ENCODE measurements around the gene FLRT1.
A peak's percentile ranks its signal among the peaks of the same experiment; 100 is the strongest.
"Not testable (repeated sequence)": the region's sequence is repeated elsewhere in the genome, so short reads cannot be mapped to it uniquely, and the experiment has no call there.

The FLRT1 gene

DNA sequence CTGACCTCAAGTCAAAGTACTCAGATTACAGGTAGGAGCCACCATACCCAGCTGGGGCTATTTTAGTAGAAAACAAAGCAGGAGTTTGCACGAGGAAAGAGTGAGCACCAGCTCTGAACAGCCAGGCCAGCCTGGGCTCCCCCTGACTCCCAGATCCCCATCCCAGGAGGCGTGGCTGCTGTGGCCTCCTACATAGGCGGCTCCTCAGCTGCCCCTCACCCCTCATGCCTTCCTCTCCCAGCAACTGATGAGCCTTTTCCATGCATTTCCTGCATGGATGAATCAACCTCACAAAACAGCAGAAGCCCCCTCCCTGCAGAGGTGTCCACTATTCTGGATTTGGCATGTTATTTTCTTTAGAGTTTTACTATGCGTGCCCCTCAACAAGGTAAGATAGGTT, 10.5 kb upstream of the FLRT1 start:
- no peak for DNase-seq (ENCODE audit: low read depth)

DNA sequence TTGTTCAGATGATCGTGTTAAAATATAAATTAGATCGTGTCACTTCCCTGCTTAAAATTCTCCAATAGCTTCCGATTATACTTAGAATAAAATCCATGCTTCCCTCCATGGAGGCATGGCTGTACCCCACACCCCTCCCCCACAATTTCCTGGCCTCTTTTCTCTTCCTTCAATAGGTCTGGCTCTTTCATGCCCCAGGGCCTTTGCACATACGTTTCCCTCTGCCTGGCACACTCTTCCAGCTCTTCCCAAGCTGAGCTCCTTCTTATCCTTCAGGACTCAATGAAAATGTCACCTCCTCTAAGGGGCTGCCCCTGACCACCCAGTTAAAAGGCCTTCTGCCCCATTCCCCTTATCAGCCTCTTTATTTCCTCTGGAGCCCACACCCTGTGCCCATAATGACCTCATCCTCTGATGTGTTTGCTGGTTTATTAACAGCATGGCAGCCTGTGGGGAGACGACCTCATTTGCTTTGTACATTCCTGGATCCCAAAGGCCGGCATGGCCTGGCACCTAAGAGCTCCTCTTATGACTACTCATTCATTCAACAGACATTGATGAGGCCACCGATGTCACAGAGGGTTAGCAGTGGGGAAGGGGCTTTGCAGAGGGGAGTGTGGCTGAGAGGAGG, 9.0 kb upstream of the FLRT1 start:
- DNase-seq (ENCODE audit: low read depth), result no peak

DNA sequence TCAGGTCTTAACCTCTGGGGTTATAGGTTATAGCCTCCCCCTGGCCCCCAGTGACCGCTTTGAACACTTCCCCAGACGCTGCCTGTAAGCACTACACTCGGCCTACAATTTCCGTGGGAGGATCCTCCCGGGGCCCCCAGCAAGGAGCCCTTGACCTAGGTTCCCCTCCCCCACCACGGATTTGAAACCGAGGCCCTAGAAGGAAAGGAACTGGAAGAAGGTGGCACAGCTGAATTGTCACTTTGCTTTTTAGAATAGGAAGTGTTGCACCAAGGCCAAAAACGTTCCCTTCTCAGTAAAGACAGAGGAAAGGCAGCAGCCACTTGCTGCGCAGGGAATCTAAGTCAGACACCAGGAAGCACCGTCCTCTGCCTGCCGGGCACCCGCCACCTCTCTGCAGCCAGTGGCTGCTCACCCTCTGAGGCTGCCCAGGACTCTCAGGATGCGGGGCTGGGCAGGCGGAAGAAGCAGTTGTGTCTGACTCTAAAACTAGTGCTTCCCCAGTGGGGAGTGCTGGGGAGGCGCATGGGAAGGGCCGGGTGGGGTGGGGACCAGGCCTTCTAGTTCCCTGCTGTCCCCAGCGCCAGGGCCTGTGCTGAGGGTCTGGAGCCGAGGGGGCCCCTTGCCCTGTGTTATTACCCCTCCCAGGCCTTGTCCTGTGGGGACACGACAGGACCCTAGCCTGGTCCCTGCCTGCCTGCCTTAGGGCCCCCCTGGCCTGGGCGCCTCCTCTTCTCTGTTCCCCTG, 7.9 kb upstream of the FLRT1 start:
- DNase-seq (ENCODE audit: low read depth), result peak; percentile 74

DNA sequence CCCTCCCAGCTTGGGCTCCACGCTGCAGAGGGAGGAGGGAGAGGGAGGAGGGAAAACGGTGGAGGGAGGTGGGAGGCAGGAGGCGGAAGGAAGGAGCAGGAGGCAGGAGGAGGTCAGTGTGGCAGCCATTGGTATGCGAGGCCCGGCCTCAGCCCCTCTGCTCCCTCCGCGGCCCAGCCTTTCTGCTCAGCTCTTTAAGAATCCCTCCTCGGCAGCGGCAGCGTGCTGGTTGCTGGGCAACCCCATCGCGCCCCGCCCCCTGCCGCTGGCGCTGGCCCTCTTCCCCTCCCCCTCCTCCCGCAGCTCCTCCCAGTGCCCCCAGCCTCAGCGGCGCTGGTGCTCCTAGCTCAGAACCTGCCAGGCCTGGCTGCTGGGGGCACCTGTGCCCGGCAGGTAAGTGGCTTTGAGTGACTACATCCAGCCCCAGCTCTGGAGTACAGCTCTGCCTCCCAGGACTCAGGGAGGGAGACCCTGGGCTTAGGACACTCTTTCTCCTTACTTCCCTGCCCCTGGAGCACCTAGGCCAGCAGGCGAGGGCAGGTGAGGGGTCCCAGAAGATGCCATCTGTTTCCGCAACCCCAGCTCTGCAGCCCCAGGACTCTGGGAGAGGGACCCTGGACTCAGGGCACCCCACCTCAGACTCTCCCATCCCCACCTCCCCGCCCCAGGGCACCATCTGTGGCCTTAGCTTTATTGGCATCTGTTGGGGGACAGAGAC, 7.2 kb upstream of the FLRT1 start:
- DNase-seq (ENCODE audit: low read depth), result no peak

DNA sequence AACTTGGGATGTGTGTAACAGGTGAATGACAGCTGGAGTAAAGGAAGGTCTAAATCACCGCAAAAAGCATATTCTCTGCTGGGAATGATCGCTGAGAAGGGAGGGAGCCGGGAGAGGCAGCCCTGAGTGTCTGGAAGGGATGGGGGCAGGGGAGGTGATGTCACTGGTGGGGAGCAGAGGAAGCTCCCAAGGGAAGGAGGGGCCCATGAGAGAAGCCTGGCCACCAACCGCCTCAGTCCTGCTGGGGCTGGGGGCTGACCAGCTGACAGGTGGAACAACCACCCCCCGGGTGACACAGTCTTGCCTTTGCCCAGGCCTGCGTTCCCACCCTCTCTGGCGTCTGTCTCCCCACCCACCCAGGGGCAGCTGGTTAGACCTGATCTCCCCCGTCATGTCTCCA, 6.0 kb upstream of the FLRT1 start:
- DNase-seq (ENCODE audit: low read depth), result no peak

DNA sequence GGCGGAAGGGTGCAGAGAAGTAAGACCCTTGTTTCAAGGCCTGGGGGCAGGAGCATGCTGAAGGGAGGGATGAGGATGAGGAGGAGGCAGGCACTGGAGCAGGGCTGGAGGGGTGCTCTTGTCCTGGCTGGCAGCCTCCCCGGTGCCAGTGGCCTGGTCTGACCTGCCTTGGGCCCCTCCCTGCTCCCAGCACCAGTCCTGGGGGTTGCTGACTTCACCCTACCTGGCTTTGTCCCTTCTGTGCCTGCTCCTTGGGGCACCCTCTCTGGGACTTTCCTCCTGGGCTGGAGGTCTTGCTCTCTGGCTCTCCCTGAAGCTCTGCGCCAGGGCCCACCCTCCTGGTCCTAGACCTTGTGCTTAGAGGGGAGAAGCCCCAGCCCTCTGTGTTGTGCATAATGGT, 4.7 kb upstream of the FLRT1 start:
- DNase-seq (ENCODE audit: low read depth), result no peak

DNA sequence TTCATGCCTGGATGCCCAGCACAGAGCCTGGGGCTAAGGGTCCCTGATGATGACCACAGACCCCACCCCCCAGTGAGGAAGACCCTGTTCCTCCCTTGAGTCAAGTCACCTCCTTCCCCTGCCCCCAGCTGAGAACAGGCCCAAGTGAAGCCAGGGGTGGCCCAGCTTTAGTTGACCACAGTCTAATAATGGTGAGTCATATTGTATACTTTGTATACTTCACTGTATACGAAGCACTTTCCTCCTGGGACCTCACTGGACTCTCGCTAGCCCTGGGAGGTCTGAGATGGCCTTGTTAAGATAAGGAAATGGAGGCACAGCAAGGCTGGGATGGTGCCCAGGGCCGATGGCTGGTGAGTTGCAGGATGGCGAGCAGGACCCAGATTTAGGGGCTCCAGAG, 3.7 kb upstream of the FLRT1 start:
- no peak for DNase-seq (ENCODE audit: low read depth)

DNA sequence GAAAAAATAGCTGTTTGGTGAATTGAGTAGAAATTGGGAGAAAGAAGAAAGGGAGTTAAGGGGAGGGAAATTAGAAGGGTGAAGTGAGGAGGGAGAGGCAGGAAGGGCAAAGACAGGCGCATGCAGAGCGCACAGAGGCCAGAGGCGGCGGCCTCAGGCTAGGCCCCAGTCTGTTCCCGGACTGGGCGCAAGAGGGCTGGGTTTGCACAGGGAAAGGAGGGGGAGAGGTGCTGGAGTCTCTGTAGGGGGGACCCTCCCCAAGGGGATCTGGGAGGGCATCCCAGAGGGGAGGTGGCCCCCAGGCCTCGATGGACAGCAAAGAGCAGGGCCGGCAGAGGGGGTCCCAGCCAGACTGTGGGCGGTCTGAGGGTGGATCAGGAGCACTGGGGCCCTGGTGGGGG, 1.3 kb upstream of the FLRT1 start:
- DNase-seq (ENCODE audit: low read depth), result no peak

DNA sequence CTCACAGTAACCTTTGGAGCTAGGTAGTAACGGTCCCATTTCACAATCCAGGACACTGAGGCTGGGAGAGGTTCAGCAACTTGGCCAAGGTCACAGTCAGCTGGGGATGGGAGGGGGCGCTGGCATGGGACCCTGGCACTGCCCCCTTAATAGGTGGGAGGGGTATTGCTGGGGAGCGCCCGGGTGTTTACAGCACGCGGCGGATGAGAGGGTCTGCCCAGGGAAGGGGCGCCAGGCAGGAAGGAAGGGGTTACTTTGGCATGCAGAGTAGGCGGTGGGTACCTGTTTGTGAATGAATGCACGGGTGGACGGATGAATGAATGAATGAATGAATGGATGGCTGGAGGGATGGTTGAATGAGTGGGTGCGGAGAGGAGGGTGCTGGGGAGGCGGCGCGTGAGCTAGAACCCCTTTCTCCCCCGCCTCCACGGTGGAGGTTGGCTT, 628 bp upstream of the FLRT1 start:
- DNase-seq (ENCODE audit: low read depth), result no peak

DNA sequence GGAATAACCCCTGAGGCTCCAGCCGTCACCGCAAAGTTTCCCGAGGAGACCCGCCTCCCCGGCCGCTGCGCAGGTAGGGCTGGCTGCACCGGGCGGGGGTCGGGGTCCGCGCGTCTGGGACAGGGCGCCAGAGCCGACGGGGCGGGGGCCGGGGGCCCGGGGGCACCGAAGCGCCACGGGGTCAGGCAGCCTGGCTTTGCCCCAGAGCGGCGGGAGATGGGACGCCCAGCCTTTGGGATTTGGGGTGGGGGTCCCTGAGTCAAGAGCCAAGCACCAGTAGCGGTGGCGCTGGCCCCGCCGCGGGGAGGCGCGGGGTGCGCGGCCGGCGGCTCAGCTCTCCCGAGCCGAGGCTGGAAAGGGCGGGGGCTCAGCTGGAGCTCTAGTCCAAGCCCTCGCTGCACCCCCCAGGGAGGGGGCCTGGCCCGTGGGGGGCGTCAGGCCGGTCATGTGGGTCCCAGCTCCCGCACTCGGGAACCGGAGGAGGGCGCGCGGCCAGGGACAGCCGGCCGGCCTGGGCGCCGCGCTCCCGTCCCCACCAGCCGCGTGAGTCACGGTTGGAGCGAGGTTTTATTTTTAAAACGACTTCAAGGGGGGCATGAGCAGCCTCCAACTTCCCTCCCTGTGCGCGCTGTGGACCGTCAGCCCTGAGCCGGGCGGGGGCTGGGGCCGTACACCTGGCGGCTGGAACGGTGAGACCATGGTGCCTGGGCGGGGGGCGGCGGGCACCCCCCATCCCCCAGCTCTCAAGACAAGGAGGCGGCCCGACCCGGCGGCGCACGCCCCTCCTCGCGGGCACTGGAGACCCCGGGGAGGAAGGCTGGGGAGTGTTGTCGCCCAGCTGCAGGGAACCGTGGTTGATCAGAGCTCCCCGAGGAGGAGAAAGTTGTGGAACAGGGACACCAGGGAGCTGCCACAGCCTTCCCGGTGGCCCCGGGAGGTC, 626 bp downstream of the FLRT1 start:
- no peak for DNase-seq (ENCODE audit: low read depth)

DNA sequence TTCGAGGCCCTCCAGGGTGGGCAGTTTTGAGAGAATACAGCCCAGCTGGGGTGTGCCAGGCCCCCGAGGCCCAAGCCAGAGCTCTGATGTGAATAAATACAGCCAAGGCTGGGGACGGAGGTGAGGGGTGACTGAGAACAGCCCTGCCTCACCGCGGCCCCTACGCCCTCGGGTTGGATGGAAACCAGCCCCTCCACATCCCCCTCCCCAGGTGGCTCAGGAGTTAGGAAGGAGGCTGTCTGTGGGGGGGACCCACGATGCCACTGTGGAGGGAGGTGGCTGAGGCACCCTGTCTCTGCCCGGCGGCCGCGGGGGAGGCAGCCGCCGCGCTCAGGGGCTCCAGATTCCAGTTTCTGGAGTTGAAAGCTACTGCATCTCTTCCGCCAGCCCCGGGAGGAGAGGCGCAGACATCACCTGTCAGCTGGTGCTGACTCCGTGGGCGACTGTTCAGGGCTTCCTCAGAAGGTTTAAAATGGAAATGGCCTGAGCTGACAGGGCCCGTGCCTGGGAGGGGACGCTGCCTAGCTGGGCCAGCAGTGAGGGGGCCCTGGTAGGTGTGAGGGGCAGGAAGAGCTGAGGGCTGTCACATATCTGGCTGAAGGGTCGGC, 1.4 kb downstream of the FLRT1 start:
- DNase-seq (ENCODE audit: low read depth), result no peak

DNA sequence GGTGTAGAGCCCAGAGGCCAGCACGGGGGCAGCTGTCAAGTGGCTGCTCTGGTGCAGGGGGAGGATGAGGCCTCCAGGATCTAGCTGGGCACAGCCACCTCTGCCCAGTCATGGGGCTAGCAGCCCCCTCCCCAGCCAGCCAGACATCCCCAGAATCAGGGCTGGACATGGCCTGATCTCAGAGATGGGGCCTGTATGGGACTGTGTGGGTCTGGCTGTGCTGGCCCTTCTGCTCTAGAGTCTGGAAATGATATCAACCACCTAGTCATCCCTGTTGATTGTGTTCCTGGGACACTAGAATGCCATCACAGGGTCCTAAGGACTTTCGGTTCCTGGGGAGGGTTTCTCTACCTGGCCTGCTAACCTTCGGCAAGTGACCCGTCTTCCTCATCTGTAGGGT, 2.8 kb downstream of the FLRT1 start:
- no peak for DNase-seq (ENCODE audit: low read depth)

DNA sequence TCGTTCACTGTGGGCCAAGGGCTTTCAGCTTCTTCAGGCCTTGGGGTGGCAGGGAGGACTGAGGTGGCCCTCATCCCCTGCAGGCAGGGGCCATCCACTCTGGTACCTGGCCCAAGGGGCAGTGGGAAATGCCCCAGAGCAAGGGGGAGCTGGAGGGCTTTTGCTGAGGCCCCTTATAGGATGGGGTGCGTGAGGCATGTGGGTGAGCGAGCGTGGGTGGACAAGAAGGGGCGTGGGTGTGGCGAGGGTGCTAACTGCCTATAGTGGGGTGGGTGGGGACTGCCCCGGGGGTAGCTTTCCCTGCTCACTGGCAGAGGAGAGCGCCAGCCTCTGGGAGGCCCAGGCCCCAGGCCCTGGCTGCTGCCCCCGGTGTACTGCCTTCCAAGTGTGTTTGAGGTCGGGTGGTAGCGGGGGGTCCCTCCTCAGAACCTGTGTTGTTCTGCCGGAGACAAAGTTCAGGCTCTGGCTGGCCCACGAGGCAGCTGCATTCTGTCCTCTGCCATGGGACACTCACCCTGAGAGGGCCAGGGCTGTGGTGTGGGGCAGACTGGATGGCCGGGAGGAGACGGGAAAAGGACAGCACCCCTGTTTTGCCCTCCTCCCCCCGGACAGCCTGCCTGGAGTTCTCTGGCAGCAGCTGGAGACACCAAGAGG, 3.4 kb downstream of the FLRT1 start:
- no peak for DNase-seq (ENCODE audit: low read depth)

DNA sequence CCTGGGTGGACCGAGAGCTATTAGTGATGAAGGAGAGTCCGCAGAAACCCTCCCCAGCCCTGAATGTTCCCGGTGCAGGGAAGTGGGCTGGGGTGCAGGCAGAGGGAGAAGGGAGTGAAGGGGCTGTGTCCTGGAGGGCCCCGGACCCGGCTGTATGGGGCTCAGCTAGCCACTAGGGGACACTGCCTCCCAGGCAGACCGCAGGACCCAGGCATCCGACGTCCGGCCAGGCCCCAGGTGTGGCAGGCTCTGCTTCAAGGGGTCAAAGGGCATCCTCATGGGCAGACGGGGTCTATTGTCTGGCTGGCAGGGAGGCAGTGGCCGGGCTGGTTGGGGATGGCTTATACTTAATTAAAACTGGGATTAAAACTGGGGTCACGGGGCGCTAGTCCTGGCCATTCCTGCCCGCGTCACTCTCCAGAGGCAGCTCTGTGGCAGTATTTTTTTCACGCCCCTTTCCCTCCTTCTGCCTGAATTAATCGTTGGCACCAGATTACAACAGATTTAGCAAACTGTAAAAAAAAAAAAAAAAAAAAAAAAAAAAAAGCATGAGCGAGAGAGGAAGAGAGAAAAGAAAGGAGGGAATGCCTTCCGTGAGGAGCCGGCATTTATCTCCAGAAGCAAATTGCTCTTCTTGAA, 5.1 kb downstream of the FLRT1 start:
- no peak for DNase-seq (ENCODE audit: low read depth)

DNA sequence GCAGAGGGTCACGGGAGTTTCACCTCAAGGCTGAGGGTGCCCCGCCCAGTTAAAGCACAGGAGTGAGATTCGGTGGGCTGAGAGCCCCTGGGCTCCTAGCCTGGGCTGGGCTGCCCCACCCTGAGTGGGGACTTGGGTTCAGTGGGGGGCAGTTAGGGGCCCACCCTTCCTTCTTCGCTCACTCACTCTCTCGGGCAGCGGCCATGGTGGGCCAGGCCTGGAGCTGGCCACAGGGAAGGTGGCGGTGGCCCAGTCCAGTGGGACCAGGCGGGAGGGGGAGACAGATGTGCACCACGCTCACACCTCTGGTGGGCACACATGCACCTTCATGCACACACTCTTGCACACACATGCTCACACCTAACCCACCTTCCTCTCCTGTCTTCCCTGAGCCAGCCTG, 6.1 kb downstream of the FLRT1 start:
- no peak for DNase-seq (ENCODE audit: low read depth)

DNA sequence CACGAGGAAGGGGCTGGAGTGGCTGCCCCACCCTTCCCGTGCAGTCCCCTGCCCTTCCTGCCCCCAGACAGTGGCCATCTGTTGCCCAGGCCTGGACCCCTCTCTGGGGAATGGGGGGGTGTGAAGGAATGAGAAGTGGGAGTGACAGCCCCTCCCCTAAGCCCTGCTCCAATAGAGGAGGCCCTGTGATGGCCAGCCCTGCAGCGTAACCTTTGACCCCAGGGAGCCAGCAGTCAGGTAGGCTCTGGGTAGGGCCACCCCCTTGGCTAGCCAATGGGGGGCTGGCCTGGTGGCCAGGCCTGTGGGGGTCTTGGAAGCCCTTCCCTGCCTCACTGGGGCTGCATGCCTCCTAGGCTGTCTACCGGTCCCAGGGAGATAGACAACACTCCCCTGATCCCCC, 6.6 kb downstream of the FLRT1 start:
- no peak for DNase-seq (ENCODE audit: low read depth)

DNA sequence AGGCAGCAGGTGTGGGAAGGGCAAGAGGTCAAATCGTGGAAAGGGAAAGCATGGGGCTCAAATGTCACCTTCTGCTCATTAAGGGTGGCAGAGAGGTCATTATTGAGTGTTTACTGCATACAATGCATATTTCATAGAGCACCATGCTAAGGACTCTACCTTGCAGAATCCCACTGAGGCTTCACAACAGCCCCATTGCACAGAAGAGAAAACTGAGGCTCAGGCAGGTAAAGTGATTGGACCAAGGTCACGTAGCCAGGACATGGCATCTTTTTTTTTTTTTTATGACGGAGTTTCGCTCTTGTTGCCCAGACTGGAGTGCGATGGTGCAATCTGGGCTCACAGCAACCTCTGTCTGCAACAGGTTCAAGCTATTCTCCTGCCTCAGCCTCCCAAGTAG, 7.8 kb downstream of the FLRT1 start:
- no peak for DNase-seq (ENCODE audit: low read depth)

DNA sequence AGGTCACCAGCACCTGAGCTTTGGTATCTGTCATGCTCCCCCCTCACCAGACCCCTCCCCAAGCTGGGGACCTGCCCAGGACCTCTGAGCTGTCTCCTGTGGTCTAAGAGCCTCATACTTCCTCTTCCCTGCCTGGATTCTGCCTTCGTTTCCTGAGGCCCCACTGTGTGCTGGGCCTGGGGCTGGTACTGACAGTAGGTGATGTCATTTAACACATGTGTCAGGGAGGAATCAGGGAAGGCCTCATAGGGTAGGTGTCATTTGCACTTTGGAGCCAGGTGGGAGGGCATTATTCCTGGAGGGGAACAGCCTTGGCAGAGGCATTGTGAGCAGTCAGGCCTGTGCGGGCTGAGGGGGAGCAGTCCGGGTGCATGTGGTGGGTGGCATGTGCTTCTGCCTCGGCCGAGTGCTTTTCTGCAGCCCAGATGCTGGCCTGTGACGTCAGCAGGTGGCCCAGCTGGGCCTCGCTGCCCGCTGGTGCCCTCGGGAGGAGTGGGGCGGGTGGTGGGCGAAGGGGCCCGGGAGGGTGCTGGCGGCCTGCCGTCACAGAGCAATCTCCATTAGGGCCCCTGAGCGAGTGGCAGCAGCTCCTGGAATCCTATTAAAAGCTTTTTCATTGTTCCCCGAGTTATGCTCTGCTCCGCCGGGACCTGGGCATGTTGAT, 9.1 kb downstream of the FLRT1 start:
- DNase-seq (ENCODE audit: low read depth), result no peak

DNA sequence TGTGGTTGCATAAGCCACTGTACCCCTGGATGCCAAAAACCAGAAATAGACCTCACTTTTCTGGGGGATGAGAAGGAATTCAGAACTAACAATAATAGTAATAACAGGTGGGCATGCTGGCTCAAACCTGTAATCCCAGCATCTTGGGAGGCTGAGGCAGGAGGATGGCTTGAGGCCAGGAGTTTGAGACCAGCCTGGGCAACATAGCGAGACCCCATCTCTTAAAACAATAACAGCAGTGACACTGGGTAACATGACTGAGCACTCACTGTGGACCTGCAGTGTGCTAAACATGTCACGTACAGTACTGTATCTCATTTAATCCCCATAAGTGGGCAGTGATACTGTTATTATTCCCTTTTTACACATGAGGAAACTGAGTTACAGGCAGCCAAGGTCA, 10.0 kb downstream of the FLRT1 start:
- no peak for DNase-seq (ENCODE audit: low read depth)

DNA sequence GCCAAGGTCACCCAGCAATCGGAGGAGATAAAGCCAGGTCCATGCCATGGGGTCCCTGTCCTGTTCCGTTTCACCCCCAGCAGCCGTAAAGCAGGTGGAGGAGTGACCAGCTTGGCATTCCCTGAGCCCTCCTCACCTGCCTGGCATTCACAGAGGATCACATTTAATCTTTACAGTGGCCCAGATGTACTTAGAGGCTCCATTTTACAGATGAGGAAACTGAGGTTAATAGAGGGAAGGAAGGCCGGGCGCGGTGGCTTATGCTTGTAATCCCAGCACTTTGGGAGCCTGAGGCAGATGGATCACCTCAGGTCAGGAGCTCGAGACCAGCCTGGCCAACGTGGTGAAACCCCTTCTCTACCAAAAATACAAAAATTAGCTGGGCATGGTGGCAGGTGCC, 11.6 kb downstream of the FLRT1 start:
- not testable (repeated sequence) for DNase-seq (ENCODE audit: low read depth)

All from CMK (cell line).